Subcutaneous adipose tissue (tissue), 4 donors: ENCODE measurements around the gene ATP5F1A. TPM values are rescaled to one million over a fixed set of nuclear protein-coding genes. Genes with fewer than 3 reads are reported as not detected.

ENCODE experiments used
- total RNA-seq, 4 donors: library from RNA; depleted of rRNA; stranded (reverse); fragments of >200 nt; gene quantifications; one replicate each; pipeline ENCODE4 v1.1.0, GENCODE V29; 2016
- TF ChIP-seq, protein P1 (sequence below): fragments of 450-650 bp; IDR thresholded peaks from one replicate; pipeline ENCODE4 v1.5.1; 2016; ENCODE audit warnings: low read depth, mild to moderate bottlenecking, control low read depth, antibody characterized with exemption, moderate library complexity

Gene ATP5F1A
- total RNA-seq, 4 donors from 2014 or later: 301 to 560 (median 391) TPM

DNA sequence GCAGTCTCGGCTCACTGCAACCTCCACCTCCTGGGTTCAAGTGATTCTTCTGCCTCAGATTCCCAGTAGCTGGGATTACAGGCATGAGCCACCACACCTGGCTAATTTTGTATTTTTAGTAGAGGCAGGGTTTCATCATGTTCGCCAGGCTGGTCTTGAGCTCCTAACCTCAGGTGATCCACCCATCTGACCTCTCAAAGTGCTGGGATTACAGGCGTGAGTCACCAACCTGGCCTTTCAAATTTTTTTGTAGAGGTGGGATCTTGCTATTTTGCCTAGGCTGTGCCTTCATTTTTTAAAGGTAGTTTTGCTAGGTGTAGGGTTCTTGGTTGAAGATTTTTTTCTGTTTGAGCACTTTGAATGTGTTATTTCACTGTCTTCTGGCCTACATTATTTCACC, 12.3 kb upstream of the ATP5F1A start:
- TF ChIP-seq, protein P1, sequence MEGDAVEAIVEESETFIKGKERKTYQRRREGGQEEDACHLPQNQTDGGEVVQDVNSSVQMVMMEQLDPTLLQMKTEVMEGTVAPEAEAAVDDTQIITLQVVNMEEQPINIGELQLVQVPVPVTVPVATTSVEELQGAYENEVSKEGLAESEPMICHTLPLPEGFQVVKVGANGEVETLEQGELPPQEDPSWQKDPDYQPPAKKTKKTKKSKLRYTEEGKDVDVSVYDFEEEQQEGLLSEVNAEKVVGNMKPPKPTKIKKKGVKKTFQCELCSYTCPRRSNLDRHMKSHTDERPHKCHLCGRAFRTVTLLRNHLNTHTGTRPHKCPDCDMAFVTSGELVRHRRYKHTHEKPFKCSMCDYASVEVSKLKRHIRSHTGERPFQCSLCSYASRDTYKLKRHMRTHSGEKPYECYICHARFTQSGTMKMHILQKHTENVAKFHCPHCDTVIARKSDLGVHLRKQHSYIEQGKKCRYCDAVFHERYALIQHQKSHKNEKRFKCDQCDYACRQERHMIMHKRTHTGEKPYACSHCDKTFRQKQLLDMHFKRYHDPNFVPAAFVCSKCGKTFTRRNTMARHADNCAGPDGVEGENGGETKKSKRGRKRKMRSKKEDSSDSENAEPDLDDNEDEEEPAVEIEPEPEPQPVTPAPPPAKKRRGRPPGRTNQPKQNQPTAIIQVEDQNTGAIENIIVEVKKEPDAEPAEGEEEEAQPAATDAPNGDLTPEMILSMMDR: no peak

DNA sequence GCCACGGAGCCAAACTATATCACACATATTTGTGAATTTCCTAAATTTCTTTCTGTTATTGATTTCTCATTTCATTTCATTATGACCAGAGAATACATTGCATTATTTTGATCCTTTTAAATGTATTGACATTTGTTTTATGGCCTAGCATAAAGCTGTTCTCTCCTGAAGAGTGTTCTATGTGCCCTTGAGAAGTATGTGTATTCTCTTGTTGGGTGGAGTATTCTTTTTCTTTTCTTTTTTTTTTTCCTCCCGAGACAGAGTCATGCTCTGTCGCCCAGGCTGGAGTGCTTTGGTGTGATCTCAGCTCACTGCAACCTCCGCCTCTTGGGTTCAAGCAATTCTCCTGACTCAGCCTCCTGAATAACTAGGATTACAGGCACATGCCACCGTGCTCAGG, 11.3 kb upstream of the ATP5F1A start:
- TF ChIP-seq, protein P1: no peak

DNA sequence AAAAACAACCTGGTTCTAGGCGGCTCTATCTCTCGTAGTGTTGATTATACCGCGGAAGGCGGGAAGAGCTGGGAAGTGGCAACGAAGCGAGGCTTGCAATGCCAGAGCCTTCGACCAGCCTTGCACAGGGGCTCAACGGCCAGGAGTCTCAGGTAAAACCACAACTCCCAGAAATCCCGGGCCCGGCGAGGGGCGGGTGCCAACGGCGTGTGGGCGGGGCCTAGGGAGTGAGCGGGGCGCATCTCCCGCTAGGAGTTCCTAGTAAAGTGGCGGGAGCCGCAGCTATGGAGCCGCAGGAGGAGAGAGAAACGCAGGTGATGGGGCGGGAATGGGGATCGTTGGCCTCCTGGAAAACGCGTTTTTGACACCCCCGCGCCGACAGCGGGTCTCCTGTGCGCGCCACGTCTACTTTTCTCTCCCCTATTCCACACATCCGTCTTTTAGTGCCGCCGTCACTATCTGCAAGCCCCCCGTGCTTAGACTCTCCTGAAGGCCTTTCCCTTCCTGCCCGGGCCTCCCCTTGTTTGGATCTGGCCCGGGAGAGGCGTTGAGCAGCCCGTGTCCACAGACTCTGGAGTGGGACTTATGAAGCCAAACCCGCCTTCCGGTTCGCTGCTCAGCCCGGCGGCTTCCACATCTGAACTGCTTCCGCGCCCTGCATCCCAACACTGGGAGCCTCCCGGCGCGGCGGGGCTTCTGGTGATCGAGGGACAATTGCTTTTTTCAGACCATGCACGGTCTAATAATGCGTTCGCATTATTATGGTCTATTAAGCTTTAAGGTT, 6.2 kb upstream of the ATP5F1A start, which contains the start of gene HAUS1:
TSS of gene HAUS1 (plus strand) at position 258 of the 784 bp plus-strand sequence. CDS start at position 285, 27 bp downstream.
- TF ChIP-seq, protein P1: no peak

DNA sequence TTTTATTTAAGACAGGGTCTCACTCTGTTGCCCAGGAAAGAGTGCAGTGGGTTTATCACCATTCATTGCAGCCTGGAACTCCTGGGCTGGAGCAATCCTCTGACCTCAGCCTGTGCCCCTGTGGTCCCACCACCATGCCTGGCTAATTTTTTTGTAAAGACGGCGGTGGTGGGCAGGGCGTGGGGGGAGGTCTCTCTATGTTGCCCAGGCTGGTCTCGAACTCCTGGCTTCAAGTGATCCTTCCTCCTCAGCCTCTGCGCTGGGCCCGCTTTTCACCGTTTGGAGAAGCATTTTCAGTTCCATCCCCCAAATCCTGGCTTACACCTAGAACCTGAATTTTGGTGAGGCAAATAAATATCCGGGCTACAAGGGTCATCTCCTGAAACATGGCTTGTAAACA, 1.4 kb upstream of the ATP5F1A start:
- TF ChIP-seq, protein P1: no peak

DNA sequence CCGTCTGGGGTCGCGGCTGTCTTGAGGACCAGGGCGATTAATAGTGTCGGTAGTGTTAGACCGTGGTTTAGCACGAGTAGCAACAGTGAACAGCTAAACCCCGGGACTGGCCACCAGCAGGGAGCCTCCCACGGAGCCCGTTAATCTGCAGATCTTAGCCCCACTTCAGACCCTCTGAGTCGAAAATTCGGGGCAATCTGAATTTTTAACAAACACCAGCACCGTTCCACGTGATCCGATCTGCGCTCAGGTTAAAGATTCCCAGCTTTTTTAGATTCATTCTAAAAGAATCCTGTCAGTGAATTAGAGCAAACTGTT, 479 bp upstream of the ATP5F1A start:
- TF ChIP-seq, protein P1: no peak

DNA sequence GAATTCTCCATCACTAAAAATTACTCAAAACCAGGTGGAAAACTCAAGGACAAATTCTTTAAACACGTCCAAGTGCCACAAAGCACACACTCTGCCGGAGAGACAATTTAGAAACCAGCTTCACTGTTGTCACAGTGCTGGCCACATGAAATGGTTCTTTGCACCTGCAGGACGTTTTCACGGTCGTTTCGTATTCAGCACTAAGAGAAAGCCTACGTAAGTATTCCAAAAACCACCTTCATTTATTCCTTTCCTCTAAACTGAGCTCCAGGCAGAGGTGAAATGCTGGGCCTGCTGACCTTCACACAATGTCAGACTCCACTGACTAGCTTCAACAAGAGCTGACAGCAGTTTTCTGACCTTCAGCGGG, 680 bp downstream of the ATP5F1A start:
- TF ChIP-seq, protein P1: no peak

DNA sequence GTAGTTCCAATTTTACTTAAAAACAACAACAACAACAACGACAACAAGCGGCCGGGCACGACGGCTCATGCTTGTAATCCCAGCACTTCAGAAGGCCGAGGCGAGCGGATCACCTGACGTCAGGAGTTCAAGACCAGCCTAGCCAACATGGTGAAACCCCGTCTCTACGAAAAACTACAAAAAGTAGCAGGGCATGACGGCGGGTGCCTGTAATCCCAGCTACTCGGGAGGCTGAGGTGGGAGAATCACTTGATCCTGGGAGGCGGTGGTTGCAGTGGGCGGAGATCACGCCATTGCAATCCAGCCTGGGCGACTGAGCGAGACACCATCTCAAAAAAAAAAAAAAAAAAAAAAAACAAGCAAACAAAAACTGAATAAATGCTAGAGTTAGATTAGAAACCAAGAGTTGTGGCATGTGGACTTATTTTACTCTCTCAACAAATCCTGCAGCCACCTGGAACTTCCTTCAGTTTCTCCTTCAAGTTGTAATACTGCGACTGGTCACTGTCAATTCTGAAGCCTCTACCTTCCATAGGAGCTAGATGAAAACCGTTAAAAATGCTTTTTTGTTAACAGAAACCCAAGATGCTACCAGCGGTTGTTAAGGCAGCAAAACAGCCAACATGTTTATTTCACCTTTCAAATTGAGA, 1.3 kb downstream of the ATP5F1A start:
- TF ChIP-seq, protein P1: no peak
